ENCODE results near the gene IGF2R.

DNA sequence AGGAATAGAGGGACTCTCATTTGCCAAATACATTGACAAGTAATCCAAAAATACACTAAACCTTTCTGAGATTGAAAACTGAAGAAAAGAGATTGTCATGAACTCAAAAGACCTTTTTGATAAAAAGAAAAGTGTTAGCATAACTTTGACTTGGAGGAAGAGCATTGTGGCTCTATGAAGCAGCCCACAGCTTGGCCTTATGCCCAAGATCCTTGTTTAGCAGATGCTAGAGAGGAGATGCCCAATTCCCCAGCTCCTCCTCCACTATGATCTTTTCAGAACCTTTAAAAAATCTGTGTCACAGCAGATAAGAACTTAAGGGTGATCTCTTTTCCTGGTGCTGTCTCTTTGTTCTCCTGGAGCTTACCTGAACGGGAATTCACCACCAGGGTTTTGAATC, 35.8 kb upstream of the IGF2R start:
- TF ChIP-seq, protein P1, sequence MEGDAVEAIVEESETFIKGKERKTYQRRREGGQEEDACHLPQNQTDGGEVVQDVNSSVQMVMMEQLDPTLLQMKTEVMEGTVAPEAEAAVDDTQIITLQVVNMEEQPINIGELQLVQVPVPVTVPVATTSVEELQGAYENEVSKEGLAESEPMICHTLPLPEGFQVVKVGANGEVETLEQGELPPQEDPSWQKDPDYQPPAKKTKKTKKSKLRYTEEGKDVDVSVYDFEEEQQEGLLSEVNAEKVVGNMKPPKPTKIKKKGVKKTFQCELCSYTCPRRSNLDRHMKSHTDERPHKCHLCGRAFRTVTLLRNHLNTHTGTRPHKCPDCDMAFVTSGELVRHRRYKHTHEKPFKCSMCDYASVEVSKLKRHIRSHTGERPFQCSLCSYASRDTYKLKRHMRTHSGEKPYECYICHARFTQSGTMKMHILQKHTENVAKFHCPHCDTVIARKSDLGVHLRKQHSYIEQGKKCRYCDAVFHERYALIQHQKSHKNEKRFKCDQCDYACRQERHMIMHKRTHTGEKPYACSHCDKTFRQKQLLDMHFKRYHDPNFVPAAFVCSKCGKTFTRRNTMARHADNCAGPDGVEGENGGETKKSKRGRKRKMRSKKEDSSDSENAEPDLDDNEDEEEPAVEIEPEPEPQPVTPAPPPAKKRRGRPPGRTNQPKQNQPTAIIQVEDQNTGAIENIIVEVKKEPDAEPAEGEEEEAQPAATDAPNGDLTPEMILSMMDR (IDR thresholded peaks at IDR 0.05) = no peak
- TF ChIP-seq POLR2A (IDR thresholded peaks at IDR 0.05) = no peak

All from lower leg skin (tissue), 3 donors.